ENCODE results near the gene RASGRP4.
A peak's percentile ranks its signal among the peaks of the same experiment; 100 is the strongest.

RASGRP4 gene

GRCh38 chr19:38437295-38437694 lies 11.3 kb upstream of the RASGRP4 start:
- H3K27ac ChIP-seq, result no peak overlapping the region

GRCh38 chr19:38434549-38435051 lies 8.6 kb upstream of the RASGRP4 start:
- H3K27ac ChIP-seq, result no peak overlapping the region
- no peaks in the 10 kb centered on the region for H3K9me3 ChIP-seq
- peaks cover 4 to 8% of the 10 kb centered on the region in 2 experiments for H3K4me1 ChIP-seq (ENCODE audit: control insufficient read depth in 1 of 2, insufficient read depth in 1 of 2, low read depth in 1 of 2, low read length in 1 of 2)
- no peaks in the 10 kb centered on the region for H3K36me3 ChIP-seq
- H3K4me3 ChIP-seq (ENCODE audit: low read depth in 1 of 2, low read length in 1 of 2), result no peak overlapping the region
- no peak for TF ChIP-seq CTCF (IDR thresholded peaks at IDR 0.05)
- H3K27me3 ChIP-seq, result peaks cover 60% of the 10 kb centered on the region

More at GRCh38 chr19:38437295-38437694, 11.3 kb upstream of the RASGRP4 start:
- TF ChIP-seq CTCF (IDR thresholded peaks at IDR 0.05), result no peak
- H3K27me3 ChIP-seq, result peaks cover 39% of the 10 kb centered on the region
- H3K36me3 ChIP-seq, result no peaks in the 10 kb centered on the region
- no peaks in the 10 kb centered on the region for H3K9me3 ChIP-seq
- H3K4me3 ChIP-seq (ENCODE audit: low read depth in 1 of 2, low read length in 1 of 2), result no peak overlapping the region
- H3K4me1 ChIP-seq (ENCODE audit: control insufficient read depth in 1 of 2, insufficient read depth in 1 of 2, low read depth in 1 of 2, low read length in 1 of 2), result peaks cover 4 to 8% of the 10 kb centered on the region in 2 experiments

- Histone ChIP-seq H3K27ac (no peak within 1 kb of the TSS), H3K4me1 (ENCODE audit: control insufficient read depth in 1 of 2, insufficient read depth in 1 of 2, low read depth in 1 of 2, low read length in 1 of 2) (peaks cover 4 to 8% of the 10 kb centered on the region in 2 experiments), H3K27me3 (peaks cover 70% of the 10 kb centered on the region), H3K36me3 (no peaks in the 10 kb centered on the region), H3K9me3 (no peaks in the 10 kb centered on the region), H3K4me3 (ENCODE audit: low read depth in 1 of 2, low read length in 1 of 2) (peak within 1 kb of the TSS in 1 of 2 experiments; percentile 44)
- no peak for TF ChIP-seq CTCF (IDR thresholded peaks at IDR 0.05)
Measured at GRCh38 chr19:38433268-38433733, 7.3 kb upstream of the RASGRP4 start, which contains the start of gene RYR1. RYR1 (plus strand) TSS chr19:38433691; CDS start chr19:38433830, 139 bp downstream.

GRCh38 chr19:38430931-38431330 lies 4.9 kb upstream of the RASGRP4 start:
- Histone ChIP-seq H3K27me3 (peaks cover 66% of the 10 kb centered on the region), H3K36me3 (no peaks in the 10 kb centered on the region), H3K27ac (no peak overlapping the region), H3K4me3 (ENCODE audit: low read depth in 1 of 2, low read length in 1 of 2) (no peak overlapping the region), H3K9me3 (no peaks in the 10 kb centered on the region), H3K4me1 (ENCODE audit: control insufficient read depth in 1 of 2, insufficient read depth in 1 of 2, low read depth in 1 of 2, low read length in 1 of 2) (peaks cover 11 to 18% of the 10 kb centered on the region in 2 experiments)
- TF ChIP-seq CTCF (IDR thresholded peaks at IDR 0.05), result no peak

- no peak for TF ChIP-seq CTCF (IDR thresholded peaks at IDR 0.05)
Measured at GRCh38 chr19:38429811-38430156, 3.8 kb upstream of the RASGRP4 start.

More at GRCh38 chr19:38429811-38430156, 3.8 kb upstream of the RASGRP4 start:
- Histone ChIP-seq H3K27me3 (peaks cover 54% of the 10 kb centered on the region), H3K9me3 (no peaks in the 10 kb centered on the region), H3K4me3 (ENCODE audit: low read depth in 1 of 2, low read length in 1 of 2) (no peak overlapping the region), H3K4me1 (ENCODE audit: control insufficient read depth in 1 of 2, insufficient read depth in 1 of 2, low read depth in 1 of 2, low read length in 1 of 2) (peaks cover 19% of the 10 kb centered on the region in 2 experiments), H3K36me3 (no peaks in the 10 kb centered on the region), H3K27ac (no peak overlapping the region)

All from neutrophil (primary cell).